C4-2B (cell line): ENCODE data around the gene HDAC3.

Experiments used
- H3K27ac ChIP-seq: fragments of 450-650 bp; 2 replicates; pipeline ENCODE4 v1.5.1; 2017
- ZFX ChIP-seq: fragments of 450-650 bp; IDR thresholded peaks from 2 replicates; pipeline ENCODE4 v1.6.1; 2017
- TF ChIP-seq, protein P1 (sequence below): fragments of 450-650 bp; conservative IDR thresholded peaks from 2 replicates; pipeline ENCODE4 v1.5.1; 2017; ENCODE audit warnings: mild to moderate bottlenecking

Gene HDAC3

DNA sequence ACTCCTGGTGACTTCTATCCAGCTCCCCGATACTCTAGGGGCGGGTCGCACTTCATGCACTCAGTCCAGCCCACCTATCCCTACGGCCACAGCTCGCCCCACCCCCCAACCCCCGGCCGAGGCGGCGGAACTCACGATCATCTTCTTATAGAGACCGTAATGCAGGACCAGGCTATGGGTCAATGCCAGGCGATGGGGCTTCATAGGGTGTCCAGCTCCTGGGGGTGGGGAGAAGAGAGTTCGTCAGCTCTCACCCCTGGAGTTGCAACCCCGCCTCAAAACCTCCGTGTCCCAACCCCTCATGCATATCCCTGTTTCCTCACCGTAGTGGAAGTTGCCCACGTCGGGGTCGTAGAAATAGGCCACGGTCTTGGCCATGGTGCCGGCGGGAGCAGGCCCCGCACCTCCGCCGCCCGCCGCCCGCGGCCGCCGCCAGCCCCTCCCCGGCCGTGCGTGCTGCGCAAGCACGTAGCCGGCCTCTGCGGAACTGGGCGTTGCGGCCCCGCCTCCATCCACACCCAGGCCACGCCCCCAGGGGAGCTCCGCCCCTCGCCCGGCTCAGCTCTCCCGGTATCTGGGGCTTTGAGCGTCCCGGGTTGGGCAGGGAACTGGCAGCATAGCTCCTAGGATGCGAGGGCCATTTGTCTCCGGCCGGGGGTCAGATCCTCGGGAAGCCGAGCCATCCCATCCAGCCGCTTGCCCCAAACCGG lies at the start of gene HDAC3, which contains the start of gene RELL2:
HDAC3 (minus strand) TSS at position 437 of the 710 bp plus-strand sequence; CDS start at position 378, 59 bp downstream.
RELL2 (plus strand) TSS at position 585 of the 710 bp plus-strand sequence. CDS start 1,229 bp downstream, outside the sequence.
- TF ChIP-seq ZFX, result peak; percentile 74; the same call in 1 of the 2 replicates
- TF ChIP-seq, protein P1, sequence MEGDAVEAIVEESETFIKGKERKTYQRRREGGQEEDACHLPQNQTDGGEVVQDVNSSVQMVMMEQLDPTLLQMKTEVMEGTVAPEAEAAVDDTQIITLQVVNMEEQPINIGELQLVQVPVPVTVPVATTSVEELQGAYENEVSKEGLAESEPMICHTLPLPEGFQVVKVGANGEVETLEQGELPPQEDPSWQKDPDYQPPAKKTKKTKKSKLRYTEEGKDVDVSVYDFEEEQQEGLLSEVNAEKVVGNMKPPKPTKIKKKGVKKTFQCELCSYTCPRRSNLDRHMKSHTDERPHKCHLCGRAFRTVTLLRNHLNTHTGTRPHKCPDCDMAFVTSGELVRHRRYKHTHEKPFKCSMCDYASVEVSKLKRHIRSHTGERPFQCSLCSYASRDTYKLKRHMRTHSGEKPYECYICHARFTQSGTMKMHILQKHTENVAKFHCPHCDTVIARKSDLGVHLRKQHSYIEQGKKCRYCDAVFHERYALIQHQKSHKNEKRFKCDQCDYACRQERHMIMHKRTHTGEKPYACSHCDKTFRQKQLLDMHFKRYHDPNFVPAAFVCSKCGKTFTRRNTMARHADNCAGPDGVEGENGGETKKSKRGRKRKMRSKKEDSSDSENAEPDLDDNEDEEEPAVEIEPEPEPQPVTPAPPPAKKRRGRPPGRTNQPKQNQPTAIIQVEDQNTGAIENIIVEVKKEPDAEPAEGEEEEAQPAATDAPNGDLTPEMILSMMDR, result no peak
- H3K27ac ChIP-seq, result peak within 1 kb of the TSS; percentile 73

DNA sequence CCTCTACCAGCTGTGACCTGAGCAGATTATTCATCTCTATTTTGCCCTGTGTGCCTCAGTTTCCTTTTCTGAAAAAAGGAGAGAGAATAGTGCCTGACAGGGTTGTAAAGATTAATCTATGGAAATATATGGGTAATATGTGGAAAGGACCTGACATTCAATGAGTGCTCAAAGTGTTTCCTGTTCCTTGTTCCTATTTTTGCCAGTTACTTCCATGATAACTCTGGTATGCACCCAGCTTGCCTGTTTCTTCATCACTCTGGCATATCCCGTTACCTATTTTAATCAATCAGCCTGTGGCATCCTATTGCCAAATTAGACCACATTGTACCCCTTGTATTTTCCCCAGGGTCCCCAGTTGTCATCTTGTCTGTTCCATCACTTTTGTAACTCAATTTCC lies 48.9 kb upstream of the HDAC3 start:
- no peak overlapping the region for H3K27ac ChIP-seq
- TF ChIP-seq ZFX, result no peak
- TF ChIP-seq, protein P1, result no peak

DNA sequence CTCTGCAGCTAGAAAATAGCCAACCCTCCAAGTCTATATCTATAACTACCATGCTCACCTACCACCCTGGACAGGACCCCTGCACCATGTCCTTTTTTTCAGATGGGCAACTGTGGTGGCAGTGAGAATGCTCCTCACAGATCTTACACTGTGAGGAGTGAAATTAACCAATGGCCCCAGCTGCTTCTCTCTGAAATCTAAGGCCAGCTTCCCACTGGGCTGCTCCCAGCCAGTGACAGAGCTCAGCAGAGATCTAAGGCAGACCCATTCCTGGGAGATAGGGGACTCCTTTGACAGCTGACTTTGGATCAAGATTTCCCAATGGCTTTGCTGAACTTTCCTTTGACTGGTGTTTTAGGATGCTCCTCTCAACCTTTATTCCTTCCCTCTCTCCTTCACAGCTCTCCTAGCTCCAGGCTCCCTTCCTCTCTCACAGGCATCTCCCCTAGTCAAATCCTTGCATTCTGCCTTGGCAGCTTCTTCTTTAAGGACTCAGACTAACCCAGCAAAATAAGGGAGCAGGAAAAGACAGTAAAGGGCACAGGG lies 47.0 kb upstream of the HDAC3 start:
- no peak for TF ChIP-seq ZFX
- TF ChIP-seq, protein P1, result no peak
- H3K27ac ChIP-seq, result no peak overlapping the region

DNA sequence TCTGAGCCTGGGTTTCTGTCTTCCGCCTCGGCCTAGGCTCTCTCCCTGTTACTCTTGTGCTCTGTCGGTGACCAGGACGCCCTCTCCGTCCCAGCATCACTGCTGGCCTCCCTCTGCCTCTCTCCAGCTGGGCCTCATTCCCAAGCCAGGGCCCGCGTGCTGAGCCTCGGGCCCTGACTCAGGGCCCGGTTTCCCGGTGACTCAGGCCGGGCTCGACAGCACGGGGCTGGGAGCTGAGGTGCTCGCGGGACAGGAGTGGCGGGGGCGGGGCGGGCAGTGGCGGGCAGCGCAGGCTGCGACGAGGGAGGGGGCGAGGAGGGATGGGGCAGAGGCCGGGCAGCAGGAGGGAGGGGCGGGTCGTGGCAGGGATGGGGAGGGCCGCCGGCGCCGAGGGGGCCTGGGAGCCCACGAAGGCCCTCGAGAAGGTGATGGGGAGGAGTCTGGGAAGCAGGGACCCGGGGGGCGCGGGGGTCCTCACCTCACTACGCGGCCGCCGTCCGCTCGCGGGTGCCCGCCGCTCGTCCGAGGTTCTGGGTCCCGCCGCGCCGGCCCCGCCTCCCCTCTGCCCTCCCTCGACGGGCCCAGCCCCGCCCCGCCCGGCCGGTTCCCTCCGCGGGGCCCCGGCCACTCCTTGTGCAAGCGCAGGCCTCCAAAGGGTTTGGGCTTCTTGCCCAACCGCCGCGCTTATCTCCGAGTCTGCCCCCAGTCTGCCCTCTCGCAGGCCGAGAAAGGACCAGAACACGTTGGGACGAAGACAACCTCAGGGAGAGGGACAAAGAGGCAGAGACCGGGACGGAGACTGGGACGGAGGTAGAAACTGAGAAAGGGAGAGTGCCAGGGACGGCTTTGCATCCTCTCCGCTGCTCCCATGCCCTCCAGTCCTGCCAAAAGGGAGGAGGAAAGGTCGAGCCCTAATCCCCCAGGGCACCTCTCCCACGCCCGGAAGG lies 45.3 kb upstream of the HDAC3 start, which contains the start of gene ARAP3:
ARAP3 (minus strand) TSS at position 536 of the 947 bp plus-strand sequence. CDS start 1,744 bp downstream, outside the sequence.
- H3K27ac ChIP-seq, result peak within 1 kb of the TSS; percentile 29

DNA sequence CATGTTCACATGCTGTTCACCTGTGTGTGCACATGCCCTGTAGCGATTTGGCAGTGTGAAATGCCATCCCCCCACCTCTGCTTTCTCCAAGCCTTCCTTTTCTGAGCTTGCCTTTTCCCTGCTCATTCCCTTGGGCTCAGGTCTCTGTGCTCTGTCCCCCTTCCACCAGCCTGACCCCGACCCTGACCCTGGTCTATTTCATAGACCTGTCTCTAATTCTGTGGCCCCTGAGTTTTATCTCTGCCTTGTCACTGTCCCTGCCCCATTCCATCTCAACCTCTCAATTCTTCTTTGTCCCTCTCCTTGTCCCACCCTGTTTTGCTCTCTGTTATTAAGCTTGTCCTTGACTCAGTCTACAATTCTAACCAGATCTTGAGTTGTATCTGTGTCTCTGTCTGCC lies 44.6 kb upstream of the HDAC3 start:
- no peak for TF ChIP-seq ZFX
- TF ChIP-seq, protein P1, result no peak
- H3K27ac ChIP-seq, result peak overlapping the region; percentile 29

More for the DNA sequence above, 45.3 kb upstream of the HDAC3 start, which contains the start of gene ARAP3:
- TF ChIP-seq, protein P1, result no peak
- no peak for TF ChIP-seq ZFX

DNA sequence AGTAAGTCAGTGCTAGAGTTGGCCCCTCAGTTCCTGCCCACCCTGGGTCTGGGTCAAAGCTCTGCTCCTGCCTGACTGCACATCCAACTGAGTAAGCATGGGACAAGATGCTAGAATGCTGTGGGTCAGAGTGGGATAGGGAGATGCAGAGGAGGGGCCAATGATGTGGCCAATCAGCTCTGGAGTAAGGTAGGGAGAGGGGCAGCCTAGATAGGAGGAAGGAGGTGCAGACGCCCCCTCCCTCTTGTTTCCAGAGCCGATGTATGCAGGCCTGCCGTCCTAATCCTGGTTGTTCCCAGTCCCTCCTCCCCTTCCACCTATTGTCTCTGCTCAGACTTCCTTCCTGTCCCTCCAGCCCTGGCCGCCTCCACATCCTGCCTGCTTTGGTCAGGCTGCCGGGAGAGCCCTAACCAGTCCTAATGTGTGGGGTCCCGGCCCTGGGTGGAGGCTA lies 44.1 kb upstream of the HDAC3 start:
- TF ChIP-seq ZFX, result no peak
- TF ChIP-seq, protein P1, result no peak
- H3K27ac ChIP-seq, result peak overlapping the region; percentile 29
